Measurements from ENCODE around the gene ZNF423.

Gene ZNF423

GRCh38 chr16:49848530-49848929, 7.4 kb downstream of the ZNF423 start:
- no peak for DNase-seq (ENCODE audit: low read depth)

DNA sequence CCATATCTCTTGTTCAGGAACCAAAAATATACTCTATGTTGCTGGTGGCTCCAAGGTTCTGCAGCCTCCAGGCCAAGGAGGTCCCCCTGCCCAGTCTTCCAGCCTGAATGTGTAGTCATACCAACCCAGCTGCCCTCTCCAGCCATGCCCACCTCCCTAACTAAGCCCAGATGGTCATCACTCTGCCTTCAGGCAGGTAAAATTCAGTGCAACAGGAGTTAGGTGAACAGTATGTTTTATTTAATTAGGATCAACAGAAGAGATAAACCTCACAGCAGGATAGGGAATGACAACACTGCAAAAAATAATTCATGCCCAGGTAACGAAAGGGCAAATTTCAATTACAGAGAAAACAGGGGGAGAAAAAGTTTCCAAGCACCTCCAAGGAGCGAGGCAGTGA, 9.1 kb downstream of the ZNF423 start:
- DNase-seq (ENCODE audit: low read depth): no peak

- DNase-seq (ENCODE audit: low read depth): no peak
Measured at GRCh38 chr16:49844359-49844758, 11.6 kb downstream of the ZNF423 start.

- DNase-seq (ENCODE audit: low read depth): no peak
Measured at GRCh38 chr16:49843758-49844157, 12.2 kb downstream of the ZNF423 start.

- DNase-seq (ENCODE audit: low read depth): no peak
Measured at GRCh38 chr16:49842972-49843371, 12.9 kb downstream of the ZNF423 start.

DNA sequence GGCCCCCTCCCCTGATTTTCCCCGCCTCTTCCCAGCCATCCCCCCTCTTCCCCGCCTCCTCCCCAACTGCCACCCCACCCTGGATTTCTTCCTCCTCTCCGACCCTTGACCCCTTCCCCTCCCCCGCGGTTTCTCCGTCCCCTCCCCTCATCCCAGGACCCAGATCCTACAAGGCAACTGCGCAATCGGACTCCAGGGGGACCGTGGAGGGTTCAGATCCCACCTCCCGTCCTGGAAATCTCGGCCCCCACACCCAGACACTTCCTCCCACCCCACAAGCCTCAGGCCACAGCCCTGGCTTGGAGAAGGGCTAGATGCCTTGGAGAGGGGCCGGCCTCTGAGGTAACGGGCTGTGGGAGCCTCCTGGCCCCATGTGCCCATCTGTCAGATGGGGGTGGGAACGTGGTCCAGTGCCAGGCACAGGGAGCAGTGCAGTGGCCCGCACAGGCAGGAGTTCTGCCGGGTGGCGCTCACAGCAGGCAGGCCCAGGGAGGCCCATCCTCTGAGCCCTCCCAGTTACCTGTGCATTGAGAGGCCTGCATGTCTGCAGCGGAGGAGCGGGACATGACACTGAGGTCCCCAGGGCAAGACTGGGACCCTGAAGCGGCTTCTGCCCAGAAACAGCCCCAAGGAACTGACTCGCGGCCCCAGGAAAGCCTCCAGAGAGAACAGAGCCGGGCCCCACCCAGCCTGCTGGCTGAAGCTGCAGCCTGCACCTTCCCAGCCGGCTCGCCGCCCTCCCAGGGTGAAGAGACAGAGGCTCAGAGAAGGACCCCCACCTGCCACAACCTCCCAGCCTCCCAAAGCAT, 16.7 kb downstream of the ZNF423 start:
- DNase-seq (ENCODE audit: low read depth): no peak

DNA sequence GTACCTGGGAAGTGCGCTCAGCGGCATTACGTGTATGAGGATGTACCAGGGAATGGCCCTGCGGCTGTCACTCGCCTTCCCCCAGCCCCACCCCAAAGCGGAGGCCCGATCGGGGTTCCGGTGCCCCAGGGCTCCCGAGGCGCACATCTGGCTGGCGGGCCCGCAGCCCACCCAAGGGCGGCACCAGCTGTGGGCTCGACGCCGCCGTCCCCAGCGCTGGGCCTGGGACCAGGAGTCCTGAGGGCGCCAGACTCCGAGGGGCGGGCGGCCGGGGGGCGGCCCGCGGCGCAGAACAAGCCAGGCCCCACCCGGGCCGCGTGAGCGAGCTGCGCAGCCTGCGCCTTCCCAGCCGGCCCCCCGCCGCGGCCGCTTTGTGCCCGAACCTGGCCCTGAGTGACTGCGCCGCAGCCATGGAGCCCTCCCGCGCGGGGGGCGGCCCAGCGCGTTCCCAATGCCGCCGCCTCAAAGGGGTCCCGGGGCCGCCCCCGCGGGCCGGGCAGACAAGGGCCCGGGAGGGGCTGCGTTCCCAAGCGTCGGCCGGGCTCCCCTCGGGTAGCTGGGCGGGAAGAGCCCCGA, 17.4 kb downstream of the ZNF423 start:
- DNase-seq (ENCODE audit: low read depth): no peak

GRCh38 chr16:49837688-49838410, 18.1 kb downstream of the ZNF423 start:
- DNase-seq (ENCODE audit: low read depth): no peak

DNA sequence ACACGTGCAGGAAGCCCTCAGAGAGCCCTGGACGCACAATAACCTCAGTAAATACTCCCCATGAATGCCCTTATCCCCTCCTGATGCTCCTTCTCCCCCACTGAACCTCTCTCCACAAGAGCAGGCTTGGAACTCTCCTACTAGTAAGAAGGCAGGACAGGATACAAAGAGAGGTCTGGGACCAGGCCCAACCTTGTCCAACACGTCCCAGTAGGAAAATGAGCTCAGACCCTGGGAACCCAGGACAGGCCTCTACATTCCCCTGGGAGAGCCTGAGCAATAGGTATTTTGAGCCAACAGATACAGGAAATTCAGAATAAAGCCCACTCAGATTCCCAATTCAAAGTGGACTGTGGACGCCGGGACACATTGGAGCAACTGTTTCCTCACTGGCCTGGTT, 19.2 kb downstream of the ZNF423 start:
- no peak for DNase-seq (ENCODE audit: low read depth)

- DNase-seq (ENCODE audit: low read depth): no peak
Measured at GRCh38 chr16:49836218-49836617, 19.7 kb downstream of the ZNF423 start.

DNA sequence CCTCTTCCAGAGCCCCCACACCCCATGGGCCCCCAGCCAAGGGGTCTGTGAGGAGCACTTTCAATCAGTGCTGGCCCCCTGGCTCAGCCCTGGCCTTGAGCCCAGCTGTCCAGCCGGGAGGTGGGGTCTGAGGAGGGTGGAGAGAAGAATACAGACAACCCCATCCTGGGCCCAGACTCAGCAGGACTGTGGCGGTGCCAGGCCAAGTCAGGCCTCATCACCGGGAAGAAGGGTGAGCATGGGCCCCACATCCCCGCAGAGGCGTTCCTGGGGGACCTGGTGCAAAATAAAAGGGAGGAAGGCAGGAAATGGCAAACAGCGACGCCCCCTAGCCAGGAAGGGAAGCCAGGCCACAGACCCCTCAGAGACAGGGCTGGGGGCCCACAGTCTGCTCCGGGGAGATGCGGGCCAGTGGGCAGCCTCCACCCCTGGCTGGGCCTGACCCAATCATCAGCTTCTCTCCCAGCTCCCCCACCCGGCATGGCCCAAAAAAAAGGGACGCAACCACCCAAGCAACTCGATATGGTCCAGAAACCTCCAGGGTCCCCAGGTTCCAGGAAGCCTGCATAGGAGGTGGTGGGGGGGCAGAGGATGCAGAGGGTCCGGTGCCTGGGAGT, 20.6 kb downstream of the ZNF423 start:
- no peak for DNase-seq (ENCODE audit: low read depth)

DNA sequence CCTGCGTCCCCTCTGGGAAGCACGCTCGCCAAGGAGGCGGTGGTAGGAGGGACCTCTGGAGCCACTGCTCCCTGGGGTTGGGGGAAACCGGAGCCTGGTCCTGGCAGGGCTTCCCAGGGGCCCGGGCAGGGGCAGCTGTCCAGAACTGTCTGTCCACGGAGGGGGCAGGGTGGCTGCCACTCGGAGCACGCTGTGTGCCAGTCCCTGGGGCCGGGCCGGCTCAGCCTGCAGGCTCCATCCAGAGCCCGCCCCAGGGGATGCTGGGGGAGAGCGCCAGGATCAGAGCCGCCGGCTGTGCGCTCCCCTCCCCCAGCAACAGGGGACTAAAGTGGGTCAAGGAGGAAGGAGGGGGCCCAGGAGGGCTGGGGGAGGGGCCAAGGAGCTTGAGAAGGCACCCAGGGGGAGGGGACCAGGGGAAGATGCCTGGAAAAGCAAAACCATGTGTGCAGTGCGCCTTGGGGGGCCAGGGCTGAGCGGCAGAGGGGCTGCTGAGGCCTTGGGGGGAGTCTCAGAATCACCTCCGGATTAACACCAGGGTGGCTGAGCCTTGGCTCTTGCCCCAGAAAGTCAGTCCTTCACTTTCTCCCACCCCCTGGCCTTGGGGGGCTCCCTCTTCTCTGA, 21.3 kb downstream of the ZNF423 start:
- no peak for DNase-seq (ENCODE audit: low read depth)

DNA sequence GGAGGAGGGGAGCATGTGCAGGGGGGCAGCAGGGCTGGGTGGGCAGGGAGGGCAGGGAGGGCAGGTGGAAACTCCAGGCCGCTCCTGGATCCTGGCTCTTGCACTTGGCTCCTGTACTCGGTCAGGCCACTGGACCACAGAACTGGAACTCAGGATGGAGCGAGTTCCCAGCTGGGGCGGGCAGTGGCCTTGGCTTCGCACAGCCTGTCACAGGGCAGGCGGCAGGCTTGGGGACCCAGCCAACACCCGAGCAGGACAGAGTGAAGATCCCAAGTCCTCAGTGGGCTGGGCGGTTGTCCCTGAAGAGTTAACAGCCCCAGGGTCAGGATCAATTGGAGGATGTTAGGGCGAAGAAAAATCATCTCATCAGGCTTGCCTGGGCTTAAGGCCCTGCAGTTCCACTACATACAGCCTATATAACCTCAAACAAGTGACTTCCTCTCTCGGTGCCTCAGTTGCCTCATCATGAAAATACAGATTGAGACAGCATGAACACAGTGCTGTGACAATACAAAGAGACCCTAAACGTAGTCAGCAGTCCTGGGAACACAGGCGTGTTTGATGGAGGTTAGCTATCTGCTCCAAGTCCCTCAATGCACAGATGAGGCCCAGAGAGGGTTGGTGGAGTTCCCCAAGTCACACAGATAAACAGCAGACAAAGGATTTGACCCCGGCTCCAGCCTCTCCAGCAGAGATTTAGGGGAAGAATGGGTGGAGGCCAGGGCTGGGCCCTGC, 21.9 kb downstream of the ZNF423 start:
- no peak for DNase-seq (ENCODE audit: low read depth)

DNA sequence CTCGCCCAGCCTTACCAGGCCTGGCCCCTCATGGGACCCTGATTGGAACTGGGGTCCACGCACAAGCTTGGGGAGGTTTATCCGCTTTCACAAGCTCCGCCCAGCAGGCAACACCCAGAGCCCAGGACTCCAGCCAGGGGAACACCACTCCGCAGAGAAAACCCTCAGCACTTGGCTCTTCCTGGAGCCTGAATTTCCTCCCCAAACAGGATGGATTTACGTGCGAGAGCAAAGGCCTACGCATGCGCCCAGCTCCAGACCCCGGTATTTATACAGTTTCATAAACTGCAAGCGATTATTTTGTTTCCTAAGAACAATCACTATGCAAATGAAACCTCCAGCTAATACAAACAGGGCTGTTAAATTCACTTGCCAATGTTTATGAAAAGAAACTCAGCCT, 22.8 kb downstream of the ZNF423 start:
- no peak for DNase-seq (ENCODE audit: low read depth)

DNA sequence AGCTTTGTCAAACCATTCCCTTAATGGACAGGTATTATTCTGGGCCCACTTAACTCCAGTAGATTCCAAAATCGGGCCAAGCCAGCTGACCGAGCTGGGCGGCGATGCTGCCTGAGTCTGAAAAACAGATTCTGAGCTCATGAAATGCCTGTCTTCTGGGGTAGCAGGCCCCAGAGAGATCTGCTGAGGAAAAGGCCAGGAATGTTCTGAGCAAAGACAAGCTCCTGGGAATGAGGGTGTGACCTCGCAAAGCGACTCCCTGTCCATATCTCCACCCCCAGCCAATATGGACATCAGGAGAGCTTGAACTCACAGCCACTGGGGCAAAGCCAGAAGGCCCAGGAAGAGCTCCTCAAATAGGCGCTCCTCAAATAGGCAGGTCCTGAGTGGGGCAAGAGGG, 23.7 kb downstream of the ZNF423 start:
- no peak for DNase-seq (ENCODE audit: low read depth)

GRCh38 chr16:49830873-49831272, 25.0 kb downstream of the ZNF423 start:
- DNase-seq (ENCODE audit: low read depth): no peak

DNA sequence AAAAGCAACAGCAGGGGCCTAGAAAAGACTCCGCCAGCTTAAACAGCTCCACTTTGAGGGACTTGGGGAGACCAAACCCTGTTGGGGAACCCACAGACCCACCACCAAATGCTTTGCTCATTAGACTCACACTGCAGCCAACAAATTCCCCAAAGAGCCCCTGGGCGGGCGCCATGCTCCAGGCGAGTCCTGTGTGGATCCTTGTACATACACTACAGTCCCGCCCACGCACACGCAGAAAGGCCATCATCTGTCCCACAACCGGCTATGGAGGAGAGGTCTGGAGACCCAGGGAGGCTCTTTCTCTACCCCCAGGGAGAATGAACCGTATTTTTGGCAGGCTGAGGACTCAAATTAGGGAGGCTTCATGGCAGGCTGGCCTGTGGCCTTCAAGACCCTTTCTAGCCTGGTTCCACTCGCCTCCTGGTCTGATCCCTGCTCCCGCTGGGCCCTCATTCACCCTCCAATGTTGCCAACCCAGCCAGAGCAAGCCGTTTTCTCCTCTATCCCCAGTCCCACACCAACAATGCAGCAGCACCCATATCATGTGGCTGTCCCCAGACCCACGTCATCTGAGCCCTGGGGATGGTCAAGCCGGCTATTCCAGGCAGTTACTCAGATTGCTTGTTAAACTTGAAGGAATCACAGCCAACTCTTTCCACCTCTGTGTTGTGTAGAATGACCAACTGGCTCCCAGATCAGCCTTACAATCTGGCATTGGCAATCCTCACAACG, 27.2 kb downstream of the ZNF423 start:
- no peak for DNase-seq (ENCODE audit: low read depth)

- no peak for DNase-seq (ENCODE audit: low read depth)
Measured at GRCh38 chr16:49827805-49828438, 28.0 kb downstream of the ZNF423 start.

DNA sequence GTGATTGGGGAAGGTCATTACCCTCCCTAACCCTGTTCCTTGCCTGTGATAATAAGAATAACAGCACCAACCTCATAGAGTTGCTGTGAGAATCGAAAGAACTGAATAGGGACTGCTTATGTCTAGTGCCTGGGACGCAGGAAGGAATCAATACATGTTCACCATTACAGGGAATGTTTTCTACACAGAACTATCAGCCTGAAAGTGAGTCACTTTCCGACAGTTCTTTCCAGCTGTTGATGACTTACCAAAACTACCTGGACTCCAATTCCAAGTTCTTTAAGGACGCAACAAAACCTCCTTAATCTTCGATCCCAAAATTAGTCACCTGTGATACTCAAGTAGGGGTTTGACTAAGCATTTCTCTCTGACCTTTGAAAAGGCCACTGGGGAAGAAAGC, 29.4 kb downstream of the ZNF423 start:
- DNase-seq (ENCODE audit: low read depth): no peak

DNA sequence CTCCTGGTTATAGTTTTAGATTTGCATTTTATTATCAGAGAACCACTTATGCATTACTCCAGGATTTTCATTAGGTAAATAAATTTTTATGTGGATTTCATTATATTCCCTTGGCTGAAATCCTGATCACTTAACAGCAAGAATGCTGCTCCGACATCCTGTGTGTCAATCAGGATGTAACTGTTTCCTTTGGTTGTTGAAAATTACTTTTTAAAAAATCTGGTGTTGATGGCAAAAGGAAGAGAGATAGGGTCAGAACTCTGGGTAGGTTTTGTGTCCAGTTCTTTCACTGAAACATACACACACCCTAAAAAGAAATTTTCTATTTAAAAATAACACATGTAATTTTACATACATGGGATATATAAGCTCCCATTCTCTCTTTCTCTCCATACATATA, 30.9 kb downstream of the ZNF423 start:
- no peak for DNase-seq (ENCODE audit: low read depth)

GRCh38 chr16:49824593-49824992, 31.3 kb downstream of the ZNF423 start:
- no peak for DNase-seq (ENCODE audit: low read depth)
